HG03139 (cell line): Measurements from ENCODE around the gene EPS8L3.

Experiments
- ATAC-seq: cut with Tn5 transposase; IDR thresholded peaks from one replicate; pipeline ENCODE4 v1.9.1; 2021; ENCODE audit not compliant: unreplicated experiment

Gene EPS8L3

DNA sequence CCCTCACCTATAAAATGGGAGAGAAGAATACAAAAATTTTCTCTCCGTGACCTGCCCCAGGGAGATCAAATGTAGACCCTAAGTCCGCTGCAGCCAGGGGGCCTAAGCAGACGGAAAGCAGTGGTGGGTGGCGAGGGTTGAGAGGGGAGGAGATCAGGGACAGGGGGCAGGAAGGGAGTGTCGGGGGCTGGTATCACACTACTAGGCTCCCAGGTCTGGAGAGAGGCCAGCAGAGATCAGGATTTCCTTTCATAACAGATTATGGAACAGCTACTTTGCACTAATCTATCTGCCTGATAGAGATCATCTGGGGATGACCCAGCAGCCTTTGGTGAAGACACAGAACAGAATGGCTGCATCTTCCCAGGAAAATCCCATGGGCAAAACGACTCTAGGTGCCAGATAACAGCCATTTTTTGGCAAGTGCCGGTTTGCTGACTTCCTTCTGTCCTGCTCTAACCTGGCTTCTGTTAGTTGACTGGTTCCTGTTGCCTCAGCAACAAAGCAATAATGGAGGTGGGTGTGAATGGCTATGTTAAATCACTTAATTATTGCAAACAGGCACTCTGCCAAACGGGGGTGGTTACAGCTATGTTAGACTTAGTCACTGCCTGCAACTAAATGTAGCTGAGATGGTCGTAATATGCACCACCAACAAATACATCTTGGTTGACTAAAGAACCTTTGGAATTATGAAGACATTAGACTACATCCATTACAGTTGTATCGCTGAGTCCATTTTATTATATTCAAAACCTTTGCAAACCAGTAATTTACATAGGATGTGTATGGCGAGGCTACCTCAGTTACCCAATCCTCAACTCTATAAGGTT is 30.0 kb upstream of the EPS8L3 start:
- ATAC-seq, result no peak

DNA sequence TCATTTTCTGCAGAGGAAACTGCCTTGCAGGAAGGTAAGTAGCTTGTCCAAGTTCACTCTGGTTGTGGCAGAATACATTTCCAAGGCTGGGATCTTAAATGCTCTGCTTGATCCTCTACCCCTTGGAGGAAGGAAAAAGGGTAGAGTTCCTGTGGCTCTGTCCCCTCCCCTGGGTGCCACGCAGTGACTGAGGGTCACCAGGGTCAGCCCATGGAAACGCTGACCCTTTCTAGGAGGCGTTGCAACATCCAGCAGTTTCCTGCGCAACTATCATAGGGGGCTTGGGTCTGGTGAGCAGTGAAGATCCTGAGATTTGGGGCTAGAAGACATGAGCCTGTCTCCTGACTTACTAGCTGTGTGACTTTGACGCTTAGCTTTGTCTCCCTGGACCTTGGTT is 29.4 kb upstream of the EPS8L3 start:
- no peak for ATAC-seq

DNA sequence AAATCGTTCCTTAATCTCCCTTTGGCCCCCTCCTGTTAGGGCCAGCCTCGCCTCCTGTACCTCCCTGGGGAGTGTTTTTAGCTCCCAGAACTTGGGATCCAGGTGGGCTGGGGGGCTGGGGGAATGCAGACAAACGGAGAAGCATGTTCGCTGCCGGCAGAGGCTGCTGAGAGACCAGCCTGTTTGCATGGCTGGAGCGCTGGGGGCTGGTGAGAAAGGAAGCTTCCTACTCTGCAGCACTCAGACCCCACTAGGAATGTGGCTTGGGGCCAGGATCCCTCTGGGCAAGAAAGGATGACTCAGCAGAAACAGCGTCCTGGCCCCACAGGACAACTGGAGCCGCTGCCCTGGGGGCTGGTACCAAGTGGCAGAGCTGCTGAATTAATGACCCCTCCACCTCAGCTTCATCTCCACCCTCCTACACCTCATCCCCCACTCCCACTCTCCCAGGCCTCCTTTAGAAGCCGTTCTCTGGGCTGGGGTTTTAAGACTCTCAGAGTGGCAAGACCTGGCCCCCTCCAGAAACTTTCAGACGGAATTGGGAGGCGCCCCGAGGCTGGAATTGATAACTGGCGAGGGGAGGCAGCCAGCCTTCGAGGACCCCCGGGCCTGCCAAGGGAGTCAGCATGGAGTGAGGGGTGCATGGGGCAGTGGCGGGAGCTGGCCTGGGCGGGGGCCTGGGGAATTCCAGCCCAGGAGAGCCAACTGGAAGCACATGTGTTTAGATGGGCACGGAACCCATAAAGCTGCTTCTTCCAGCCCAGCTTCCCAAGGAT is 28.5 kb upstream of the EPS8L3 start:
- ATAC-seq, result no peak

DNA sequence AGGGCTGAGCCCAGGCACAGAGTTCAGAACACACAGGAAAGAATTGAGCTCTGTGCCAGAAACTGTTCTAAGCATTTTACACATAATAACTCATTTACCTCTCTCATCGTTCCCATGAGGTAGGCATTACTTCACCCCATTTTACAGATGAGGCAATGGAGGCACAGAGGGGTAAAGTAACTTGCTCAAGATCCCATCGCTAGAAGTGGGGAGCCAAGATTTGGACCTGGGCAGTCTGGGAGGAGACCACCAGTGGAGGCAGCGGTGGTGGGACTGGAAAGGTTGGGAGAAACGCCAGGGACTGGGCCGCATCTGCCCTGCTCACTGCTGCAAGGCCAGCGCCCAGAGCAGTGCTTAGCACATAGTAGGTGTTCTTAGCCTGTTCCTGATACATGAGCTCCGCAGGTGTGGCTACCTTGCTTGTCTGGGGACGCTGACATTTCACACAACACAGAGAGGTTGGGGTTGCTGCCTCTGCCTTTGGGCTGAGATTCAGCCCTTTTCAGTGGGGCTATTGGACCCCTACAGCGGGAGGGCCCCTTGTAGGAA is 27.8 kb upstream of the EPS8L3 start:
- ATAC-seq, result no peak

DNA sequence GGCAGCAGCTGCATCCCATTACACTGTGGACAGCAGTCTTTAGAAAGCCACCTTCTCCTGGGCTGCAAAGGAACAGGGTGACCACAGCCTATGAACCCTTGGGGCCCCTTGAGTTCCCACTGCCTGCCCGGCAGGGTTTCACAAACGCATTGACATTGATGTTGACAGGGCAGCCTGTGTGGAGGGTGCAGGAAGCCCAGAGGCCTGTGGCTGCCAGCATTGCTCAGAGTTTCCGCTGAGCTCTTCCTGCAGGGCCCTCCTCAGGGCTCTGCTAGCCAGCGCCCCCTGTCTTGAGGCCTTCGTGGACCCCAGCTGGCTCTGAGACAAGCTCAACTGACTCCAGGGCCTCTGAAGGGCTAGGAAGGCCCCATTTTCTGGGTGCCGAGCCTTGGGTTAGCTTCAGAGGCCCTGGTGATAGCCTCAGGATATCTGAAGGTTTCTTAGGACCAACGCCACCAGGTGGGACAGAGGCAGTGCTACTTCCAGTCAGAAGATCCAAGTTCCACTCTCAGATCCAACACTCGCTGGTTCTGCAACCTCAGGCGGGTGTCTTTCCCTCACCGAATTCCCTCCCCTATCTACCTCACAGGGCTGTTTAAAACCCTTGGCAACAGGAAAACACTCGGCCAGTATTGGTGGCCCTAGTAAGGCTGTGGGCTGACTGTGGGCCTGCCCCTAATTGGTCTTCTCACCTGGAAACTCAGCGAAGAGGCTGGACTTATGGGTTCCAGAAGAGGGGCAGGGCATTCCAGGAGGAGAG is 27.2 kb upstream of the EPS8L3 start:
- peak; percentile 68 for ATAC-seq

DNA sequence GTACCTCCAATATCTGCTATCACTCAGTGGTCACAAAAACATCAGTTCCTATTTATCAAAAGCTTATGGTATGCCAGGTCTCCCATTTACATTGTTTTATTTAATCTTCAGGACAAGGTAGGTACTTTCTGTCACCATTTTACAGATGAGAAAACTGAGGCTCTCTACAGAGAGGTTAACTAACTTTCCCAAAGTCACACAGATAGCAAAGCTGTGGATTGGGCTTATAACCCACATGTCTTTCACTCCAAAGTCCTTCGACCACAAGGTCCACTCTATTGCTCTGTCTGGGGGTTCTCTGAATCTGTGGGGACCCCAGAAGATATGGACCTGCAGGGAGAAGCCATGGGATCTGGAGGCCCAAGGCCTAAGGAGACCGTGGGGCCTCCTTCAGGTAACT is 26.6 kb upstream of the EPS8L3 start:
- no peak for ATAC-seq

DNA sequence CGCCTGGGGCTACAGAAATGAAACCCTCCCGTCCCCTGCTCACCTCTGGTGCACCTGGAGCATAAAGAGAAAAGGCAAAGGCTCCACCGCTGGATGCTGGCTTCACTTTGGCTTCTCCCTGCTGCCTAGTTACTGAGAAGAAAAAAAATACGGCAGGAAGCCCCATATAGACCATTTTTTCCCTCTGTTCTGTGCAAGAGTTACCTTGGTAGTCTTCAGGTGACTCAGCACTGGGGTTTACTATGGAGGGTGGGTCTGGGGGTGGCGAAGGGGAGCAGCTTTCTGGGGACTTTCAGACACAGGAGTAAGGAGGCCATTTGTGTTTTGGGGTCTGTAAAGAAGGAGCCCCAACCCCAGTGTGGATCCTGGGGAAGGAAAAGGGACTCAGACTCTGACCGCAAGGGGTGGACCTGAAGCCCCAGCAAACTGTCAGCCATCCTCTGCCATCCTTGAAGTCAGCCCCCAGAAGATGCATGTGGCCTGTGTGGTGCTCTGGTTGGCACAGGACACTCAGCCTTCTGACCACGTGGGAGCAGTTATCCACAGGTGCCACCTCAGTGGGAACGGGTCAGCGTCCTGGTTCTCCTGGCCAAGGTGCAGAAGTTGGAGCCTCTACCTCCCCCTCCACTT is 25.9 kb upstream of the EPS8L3 start:
- no peak for ATAC-seq

DNA sequence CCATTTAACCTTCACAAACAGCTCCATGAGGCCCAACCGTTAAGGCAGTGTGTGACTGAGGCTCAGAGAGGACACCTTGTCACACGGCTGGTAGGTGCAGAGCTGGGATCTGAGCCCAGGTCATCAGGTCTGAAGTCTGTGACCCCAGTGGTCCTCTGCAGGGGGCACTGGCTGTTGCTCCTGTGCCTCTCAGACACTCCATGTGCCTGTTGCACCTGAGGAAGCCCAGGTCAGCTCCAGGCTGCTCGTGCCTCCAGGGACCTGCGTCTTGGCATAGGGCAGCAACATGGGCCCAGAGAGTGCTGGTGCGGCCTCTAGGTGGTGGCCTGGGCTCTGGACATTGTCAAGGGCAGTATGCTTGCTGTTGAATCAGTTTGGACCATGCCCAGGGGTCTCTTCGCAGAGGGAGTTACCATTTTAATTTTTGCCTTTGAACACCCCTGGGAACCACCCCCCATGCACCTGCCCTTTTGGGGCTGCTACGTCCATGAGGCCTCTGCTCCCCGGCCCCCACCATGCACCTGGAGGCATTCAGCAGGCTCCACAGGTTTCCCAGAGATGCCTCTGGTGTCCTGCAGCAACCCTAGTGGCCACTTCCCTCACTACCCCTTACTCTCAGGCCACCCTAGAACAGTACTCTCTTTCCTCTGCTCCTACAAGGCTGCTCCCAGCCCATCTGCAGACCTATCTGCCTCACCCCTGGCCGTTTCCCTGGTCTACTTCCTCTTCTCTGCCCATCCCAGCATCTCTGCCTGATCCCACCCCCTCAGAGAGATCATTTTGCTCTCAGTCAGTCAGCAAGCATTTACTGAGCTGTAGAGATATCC is 25.2 kb upstream of the EPS8L3 start:
- ATAC-seq, result no peak

DNA sequence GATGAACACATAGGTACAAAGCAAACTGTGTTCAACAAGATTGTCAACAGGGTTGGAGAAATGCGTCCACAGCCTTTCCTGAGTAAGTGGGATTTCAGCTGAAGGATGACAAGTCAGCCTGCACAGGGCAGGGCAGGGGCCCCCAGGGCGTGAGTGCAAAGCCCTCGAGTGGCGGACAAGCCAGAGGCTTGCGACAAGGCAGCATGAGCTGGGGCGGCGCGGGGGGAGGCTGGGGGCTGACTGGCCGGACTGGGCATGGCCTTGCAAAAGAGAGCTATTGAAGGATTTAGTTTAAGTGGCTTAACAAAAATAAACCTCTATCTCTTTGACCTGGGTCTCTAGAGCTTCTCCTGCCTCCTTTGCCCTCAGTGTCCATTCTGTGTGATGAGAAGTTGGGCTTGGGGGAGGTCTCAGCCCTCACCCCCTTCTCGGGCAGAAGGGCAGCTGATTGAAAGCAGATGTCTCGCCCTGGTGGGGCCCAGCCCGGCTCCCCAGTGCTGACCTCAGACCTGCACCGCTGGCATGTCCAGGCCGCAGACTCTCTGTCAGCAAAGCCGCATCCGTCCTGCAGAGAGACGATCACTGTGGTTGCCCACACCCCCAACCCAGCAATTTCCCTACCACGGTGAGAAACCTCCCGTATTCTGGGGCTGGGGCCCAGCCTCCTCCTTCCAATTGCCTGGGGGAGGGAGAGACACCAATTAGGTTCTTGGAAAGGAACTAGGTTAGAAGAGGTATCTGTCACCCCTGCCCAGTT is 24.3 kb upstream of the EPS8L3 start:
- ATAC-seq, result no peak

DNA sequence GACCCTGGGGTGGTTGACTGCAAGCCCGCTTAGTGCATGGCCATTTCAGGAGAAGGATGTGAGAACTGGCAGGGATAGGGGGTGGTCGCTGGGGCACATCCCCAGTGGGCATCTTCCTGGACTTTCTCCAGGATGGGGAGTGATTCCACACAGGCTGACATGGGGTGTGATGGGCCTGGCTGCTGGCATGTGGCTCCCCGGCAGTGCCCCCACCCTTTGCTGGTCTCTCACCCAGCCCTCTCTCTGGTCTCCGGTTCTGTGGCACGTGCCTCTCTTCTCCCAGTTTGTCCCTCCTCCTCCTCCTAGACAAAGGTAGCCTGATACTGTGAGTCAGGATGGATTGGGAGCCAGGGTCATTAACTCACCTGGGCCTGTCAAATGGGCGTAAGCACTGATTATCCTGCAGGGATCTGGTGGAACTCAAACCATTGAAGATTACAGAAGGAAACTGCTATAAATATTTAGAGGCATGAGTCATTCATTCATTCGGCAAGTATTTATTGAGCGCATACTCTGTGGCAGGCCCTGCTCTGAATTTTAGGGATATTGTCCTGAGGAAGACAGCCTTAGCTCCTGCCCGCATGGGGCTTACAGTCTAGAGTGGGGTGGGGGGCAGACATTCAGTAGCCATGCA is 23.6 kb upstream of the EPS8L3 start:
- ATAC-seq, result no peak

DNA sequence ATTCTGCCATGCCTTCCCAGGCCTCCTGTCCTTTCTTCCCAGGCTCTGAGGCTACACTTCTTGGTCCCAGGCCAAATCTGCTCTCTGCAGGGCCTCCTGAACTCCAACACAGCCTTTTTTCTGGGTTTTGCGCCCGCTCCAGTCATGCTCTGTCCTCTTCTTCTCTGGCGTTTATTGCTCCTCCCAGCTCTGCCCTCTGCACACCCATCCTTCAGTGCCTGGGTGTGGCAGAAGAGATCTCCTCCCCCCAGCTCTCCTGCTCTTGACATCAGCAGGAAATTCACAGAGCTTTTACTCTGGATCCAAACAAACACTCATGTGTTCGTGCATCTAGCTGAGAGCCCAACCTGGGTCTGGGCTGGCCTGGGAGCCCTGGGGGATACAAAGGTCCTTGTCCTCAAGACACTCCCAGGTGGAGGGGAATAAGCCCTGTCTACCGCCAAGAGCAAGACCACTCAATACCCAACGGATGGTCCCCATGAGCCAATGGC is 22.9 kb upstream of the EPS8L3 start:
- no peak for ATAC-seq

DNA sequence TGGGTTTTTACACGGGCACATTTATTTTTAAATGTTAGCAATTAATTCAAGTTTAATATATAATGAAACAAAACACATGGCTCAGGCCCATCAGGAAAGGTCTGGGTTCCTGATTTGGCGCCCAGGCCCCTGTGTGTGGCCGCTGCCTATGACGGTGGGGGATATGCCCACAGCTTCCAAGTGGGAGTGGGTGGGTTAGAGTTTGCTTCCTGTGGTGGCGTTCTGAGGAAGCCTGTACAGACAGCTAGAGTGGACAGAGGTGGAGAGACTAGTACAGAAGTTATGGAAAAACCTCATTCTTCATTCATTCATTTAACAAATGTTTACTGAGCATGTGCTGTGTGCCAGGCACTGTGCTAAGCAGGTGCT is 22.4 kb upstream of the EPS8L3 start:
- ATAC-seq, result no peak

DNA sequence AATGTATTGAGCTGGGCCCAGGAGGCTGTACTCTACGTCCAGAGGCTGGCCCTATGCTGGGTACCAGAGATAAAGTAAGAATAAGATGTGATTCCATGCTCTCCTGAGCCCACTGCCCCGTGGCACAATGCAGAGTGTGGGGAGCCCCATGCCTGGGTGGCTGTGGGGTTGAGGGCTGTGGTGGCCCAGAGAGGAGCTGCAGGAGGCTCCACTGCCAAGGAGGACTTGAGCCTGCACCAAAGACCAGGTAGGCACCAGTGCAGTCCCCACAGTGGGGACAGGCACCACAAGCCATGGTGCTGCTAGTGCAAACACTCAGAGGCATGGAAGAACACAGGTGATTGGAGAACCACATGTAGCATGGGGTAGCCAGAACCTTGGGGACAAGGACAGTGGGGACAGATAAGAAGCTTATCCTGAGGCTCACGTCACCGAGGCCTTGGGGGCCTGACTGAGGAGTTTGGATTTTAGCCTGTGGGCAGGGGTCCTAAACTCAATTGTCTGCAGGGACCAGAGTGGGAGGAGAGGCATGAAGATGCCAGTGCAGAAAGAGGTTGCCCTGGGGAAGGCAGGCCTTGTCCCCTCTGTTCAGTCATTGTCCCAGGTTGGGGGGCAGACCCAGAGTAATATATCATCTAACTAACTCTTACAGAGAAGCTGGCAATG is 21.9 kb upstream of the EPS8L3 start:
- ATAC-seq, result no peak

DNA sequence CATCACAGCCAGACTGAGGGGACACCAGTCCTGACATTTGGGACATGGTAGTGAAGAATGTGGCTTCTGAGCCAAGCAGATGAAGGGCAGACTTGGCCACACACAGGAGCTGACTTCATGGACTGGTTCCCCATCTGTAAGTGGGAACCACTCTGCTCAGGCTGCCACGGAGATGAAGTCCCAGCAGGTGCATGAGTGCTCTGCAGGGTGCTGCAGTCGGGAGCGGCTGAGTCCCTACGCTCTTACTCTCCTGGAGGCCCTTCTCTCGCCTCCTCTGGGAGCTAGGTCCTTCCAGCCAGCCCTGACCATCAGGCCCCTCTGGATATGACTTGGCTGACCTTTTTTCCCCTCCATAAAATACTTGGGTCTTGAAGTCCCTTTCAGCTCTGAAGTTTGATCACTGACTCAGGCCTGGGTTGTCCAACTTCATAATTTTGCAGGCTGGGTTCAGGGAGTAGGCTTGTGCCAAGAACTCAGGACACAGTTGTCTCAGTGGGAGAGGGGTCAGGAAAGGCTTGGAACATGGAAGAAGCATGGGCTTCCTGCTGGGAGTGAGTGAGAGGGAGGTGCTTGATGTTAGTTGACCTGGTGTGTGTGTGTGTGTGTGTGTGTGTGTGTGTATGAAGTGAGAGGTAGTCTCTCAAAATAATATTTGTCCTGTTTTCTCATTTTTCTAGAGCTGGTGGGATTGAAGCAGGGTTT is 21.0 kb upstream of the EPS8L3 start:
- ATAC-seq, result no peak

DNA sequence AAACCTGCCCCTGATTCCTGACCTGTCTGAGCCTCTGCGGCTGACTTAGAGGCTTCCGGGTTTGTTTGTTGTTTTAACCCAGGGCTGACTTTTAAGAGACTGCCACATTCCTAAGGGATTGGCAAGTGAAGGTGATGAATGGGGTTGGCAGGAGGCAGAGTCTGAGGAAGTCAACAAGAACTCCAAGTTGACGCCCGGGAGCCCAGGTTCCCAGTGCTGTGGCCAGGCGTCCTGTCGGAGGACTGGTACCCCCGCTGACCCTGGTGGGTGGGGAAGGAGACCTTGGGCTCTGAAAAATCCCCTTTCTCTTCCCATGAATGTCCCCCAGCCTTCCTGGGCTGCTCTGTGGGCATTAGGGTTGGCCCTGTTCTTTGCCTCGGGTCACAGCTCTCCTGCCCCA is 19.7 kb upstream of the EPS8L3 start:
- no peak for ATAC-seq

DNA sequence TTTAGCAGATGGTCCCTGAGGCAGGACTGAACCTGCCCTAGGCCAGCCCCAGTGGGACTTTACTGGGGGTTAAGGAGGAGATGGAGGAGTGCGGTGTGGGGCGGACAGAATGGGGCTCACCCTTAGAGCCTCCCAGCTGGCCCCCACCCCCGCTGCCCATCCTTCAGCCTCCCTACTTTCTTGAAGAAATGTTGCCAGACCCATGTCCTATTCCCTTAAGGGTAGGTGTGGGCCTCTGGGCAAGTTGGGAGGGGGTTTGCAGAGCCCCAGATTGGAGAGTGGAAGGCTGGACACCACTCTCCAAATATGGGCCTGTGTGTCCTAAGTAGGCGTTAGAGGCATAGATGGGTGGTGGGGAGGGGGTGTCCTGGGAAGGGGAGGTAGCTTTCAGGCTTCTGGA is 19.2 kb upstream of the EPS8L3 start:
- no peak for ATAC-seq

DNA sequence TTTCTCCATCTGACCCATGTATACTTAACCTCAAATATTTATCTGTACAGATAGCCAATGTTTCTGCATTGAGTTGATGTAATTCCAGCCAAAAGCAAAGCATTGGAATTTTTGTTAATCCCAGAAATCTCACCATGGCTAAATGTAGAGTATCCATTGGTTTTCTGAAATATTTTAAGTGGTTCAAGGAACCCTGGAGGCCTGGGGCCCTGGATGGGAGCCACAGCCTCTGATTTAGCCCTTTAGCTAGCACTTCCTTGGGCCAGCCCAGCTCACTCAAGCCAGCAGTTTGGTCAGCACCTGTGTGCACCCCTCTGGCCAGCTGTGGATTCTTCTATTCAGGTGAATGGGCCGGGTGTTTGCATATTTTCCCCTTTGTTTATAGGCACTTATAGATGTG is 18.8 kb upstream of the EPS8L3 start:
- ATAC-seq, result no peak

DNA sequence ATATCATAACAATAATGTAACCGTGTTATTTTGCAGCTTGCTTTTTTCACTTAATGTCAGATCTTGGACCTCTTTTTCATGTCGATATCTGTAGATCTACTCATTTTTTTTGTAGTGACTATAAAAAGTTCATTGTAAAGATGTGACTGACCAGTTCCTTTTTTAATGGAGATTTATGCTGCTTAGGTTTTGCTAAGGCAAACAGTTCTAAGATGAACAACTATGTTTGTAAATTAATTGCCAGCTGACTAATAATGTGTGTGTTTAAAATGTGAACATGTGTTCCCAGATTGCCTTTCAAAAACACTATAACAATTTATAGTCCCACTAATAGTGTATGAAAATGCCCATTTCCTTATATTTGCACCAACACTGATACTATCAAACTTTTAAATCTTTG is 18.1 kb upstream of the EPS8L3 start:
- no peak for ATAC-seq
